ENCODE results near the gene THRB. TPM values are rescaled to one million over a fixed set of nuclear protein-coding genes. Genes with fewer than 3 reads are reported as not detected.

THRB gene
- polyA plus RNA-seq, 1 experiment: 0.83 TPM

GRCh38 chr3:24387493-24387892 lies 107.2 kb downstream of the THRB start:
- Histone ChIP-seq H3K36me3 (ENCODE audit: control insufficient read depth, insufficient read depth, low read length) (no peaks in the 10 kb centered on the region), H3K27me3 (ENCODE audit: control insufficient read depth, insufficient read depth, low read length) (no peaks in the 10 kb centered on the region), H3K4me3 (ENCODE audit: low read depth, low read length) (no peak overlapping the region)
- ChIA-PET CTCF (interaction anchor here (0.9 kb wide), 1 partner anchor 172 kb away, joined by 3 read pairs; no protein-coding TSS in a partner anchor), POLR2A (no interaction called here)
- TF ChIP-seq CTCF (IDR thresholded peaks at IDR 0.05; ENCODE audit: insufficient read depth, low read depth, low read length): no peak
- no peak for DNase-seq (ENCODE audit: low read depth)

- POLR2A ChIA-PET: no interaction called here
- no peak for DNase-seq (ENCODE audit: low read depth)
- CTCF ChIA-PET: interaction anchor here (0.9 kb wide), 1 partner anchor 172 kb away, joined by 3 read pairs; no protein-coding TSS in a partner anchor
- Histone ChIP-seq H3K36me3 (ENCODE audit: control insufficient read depth, insufficient read depth, low read length) (no peaks in the 10 kb centered on the region), H3K4me3 (ENCODE audit: low read depth, low read length) (no peak overlapping the region), H3K27me3 (ENCODE audit: control insufficient read depth, insufficient read depth, low read length) (no peaks in the 10 kb centered on the region)
- no peak for TF ChIP-seq CTCF (IDR thresholded peaks at IDR 0.05; ENCODE audit: insufficient read depth, low read depth, low read length)
Measured at GRCh38 chr3:24387000-24387399, 107.7 kb downstream of the THRB start.

GRCh38 chr3:24386458-24386857 lies 108.2 kb downstream of the THRB start:
- H3K27me3 ChIP-seq (ENCODE audit: control insufficient read depth, insufficient read depth, low read length): no peaks in the 10 kb centered on the region
- DNase-seq (ENCODE audit: low read depth): no peak
- no peaks in the 10 kb centered on the region for H3K36me3 ChIP-seq (ENCODE audit: control insufficient read depth, insufficient read depth, low read length)
- no peak overlapping the region for H3K4me3 ChIP-seq (ENCODE audit: low read depth, low read length)
- ChIA-PET POLR2A (no interaction called here), CTCF (no interaction called here)
- TF ChIP-seq CTCF (IDR thresholded peaks at IDR 0.05; ENCODE audit: insufficient read depth, low read depth, low read length): no peak

GRCh38 chr3:24385012-24385615 lies 109.5 kb downstream of the THRB start:
- H3K4me3 ChIP-seq (ENCODE audit: low read depth, low read length): no peak overlapping the region
- H3K36me3 ChIP-seq (ENCODE audit: control insufficient read depth, insufficient read depth, low read length): no peaks in the 10 kb centered on the region
- CTCF ChIA-PET: no interaction called here
- no peaks in the 10 kb centered on the region for H3K27me3 ChIP-seq (ENCODE audit: control insufficient read depth, insufficient read depth, low read length)
- POLR2A ChIA-PET: no interaction called here
- DNase-seq (ENCODE audit: low read depth): no peak
- no peak for TF ChIP-seq CTCF (IDR thresholded peaks at IDR 0.05; ENCODE audit: insufficient read depth, low read depth, low read length)

- CTCF ChIA-PET: interaction anchor here (0.5 kb wide), 1 partner anchor 1342 kb away, joined by 3 read pairs; no protein-coding TSS in a partner anchor
Measured at GRCh38 chr3:24382647-24383046, 112.0 kb downstream of the THRB start.

More at GRCh38 chr3:24382647-24383046, 112.0 kb downstream of the THRB start:
- TF ChIP-seq CTCF (IDR thresholded peaks at IDR 0.05; ENCODE audit: insufficient read depth, low read depth, low read length): no peak
- no peak overlapping the region for H3K4me3 ChIP-seq (ENCODE audit: low read depth, low read length)
- POLR2A ChIA-PET: no interaction called here
- no peaks in the 10 kb centered on the region for H3K27me3 ChIP-seq (ENCODE audit: control insufficient read depth, insufficient read depth, low read length)
- H3K36me3 ChIP-seq (ENCODE audit: control insufficient read depth, insufficient read depth, low read length): no peaks in the 10 kb centered on the region
- no peak for DNase-seq (ENCODE audit: low read depth)
